Superior temporal gyrus (tissue), 1 donor: ENCODE measurements around the gene IRAK4.
"Not testable (repeated sequence)": the region's sequence is repeated elsewhere in the genome, so short reads cannot be mapped to it uniquely, and the experiment has no call there.

Source experiments
- DNase-seq: peaks from one replicate; pipeline ENCODE4 v3.0.0-alpha.2; 2016; ENCODE audit errors: extremely low spot score

Gene IRAK4

DNA sequence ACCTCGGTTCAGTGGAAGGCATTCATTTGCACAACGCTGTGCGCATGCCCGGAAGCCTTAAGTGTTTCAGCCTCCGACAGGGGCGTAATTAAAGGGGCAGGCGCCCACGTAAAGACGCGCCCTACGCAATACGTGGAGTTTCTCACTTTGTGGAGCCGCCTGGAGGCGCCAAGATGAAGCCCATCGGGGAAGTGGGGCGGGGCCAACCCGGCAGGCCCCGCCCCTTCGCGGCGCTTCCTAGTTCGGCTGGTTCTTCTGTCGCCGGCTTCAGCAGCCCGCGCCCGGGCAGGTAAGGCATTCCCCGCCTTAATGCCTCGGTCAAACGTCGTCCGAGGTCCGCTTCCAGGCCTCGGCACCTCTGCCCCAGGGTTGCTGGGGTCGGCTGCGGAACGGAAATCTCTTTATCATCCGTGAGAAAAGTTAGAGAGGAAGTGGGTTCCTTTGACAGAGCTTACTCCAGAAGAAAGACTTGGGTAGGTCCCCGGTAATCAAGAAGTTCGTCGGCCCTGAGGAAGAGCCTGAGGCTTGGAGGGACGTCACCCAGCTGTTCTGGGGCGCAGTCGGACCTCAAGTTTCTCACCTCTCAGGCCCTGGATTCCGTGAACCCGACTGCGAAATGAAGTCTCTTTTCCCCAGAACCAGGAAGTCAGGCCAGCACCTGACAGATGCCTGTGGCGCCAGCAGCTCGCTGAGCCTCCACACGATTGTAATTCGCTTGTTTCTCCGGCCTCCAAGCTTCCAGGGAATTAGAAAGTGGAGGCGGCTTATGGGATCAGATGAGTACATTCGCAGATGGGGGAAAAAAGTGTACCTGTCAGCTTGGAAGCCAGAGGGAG, at the start of gene IRAK4, which contains the start of gene PUS7L:
TSS of gene IRAK4 (plus strand) at position 224 of the 836 bp plus-strand sequence. CDS start 9,161 bp downstream, outside the sequence.
TSS of gene PUS7L (minus strand) at position 63 of the 836 bp plus-strand sequence. CDS start 3,545 bp downstream, outside the sequence.
- peak; percentile 97 for DNase-seq

DNA sequence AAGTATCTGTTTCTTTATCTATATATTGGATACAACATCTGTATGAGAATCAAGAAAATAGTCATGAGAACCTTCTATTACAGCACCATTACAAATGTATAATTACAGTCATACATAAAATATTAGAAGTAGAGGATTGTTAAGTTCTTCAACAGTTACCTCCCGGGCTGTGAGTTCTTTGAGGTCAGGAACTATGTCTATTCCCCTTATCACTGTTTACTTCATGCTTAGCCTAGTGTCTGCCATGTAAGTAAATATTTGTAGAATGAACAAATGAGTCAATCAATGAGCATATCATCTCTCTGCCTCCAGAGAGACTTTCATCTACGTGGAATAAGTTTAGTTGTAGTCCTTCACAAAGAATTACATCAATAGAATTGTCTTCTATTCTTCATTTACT, 47.4 kb upstream of the IRAK4 start:
- DNase-seq, result no peak

DNA sequence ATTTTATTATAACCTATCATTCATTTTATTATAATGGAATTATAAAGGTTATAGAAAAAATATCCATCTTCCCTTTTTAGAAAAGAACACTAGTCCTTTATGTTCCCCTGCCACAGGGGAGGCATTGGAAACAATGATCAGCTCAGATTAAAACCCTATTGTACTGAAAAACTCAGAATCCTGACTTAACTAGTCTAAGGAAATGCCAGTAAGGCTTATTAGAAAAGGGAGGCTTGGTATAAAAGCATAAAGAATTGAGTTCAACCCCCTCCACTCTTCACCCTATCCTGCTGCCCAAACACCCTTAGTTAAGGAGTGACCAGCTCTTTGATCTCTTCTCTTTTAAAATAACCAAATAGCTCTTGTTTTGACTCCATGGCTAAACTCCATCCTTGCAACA, 36.1 kb upstream of the IRAK4 start:
- no peak for DNase-seq

DNA sequence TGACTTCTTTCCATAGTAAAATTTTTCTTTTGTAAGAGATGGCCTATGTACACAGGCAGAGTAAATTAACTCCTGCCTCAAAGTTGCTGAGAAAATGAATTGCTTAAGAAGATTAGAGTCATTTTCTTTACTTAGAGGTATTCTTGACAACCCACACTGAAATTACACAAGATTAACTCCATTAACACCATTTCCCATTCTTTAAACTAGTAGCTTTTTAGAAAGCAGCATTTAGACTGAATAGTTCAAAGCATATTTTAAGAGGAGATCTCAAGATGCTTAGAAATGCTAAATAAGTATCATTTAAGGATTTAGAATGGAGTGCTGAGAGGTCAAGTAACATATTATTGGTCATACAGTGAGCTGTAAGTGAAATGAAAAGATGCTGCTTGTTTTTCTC, 35.6 kb upstream of the IRAK4 start:
- no peak for DNase-seq

DNA sequence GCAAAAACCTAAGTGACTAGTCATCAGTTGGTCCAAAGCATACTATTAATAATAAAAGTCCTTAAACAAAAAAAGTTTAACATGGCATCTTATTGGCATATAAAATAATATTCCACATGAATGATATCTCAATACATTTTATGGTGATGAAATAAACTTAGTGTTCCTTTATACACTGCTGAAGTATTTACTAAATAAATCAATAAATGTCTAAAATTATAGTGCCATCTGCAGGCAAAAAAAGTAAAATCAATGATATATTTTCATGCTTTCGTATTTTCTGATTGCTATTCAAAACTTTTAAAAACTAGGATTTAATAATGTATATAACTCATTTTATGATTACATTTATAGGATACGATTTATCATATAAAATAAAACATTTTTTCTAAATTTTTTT, 30.6 kb upstream of the IRAK4 start:
- DNase-seq, result peak; percentile 52

DNA sequence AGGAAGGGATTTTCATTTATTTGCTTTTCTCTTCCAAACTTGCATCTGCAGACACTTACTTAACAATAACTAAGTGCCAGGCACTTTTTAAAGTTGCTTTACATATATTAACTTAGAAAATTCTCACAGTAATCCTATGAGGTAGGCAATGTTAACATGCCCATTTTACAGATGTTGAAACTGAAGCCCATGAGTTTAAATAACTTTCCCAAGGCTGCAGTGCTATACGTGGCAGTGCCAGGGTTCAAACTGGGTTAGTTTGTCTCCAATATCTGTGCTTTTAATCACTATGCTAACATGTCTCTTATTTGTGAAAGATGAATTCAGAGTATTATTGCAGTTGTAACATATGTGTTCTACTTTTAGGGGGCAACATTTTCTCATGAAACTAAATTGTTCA, 30.1 kb upstream of the IRAK4 start:
- DNase-seq, result no peak

DNA sequence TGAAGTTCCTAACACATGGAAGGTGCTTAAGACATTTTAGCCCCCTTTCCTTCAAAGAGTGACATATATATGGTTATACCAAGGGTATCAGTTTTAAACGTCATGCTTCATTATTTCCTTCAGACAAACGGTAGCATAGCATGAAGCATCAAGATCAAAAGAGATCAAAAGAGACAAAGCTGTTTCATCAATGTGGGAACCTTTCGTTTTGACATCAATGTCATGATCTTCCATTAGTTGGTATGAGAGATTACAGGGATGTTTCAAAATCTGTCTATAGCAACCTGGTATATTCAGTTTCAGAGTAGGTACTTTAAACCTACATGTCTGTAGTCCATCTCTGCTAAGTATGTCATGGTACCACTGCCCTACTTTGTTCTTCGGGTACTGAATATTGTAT, 28.5 kb upstream of the IRAK4 start:
- no peak for DNase-seq

DNA sequence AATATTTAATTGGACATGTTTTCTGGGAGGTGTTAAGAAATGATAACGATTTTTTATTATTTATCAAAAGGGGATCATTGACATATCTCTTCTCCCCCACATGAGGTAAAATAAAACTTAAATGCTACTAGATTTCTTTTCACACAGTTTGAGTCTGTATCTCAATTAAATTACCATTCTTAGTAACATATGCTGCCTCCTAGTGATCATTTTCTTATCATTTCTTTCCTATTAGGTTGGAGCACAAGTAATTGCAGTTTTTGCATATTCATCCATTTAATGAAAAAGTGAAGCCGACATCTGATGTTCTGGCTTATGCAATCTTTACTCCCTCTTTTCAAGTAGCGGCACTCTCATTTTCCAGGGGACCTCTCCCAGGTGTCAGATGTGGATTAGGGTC, 25.1 kb upstream of the IRAK4 start:
- DNase-seq, result no peak

DNA sequence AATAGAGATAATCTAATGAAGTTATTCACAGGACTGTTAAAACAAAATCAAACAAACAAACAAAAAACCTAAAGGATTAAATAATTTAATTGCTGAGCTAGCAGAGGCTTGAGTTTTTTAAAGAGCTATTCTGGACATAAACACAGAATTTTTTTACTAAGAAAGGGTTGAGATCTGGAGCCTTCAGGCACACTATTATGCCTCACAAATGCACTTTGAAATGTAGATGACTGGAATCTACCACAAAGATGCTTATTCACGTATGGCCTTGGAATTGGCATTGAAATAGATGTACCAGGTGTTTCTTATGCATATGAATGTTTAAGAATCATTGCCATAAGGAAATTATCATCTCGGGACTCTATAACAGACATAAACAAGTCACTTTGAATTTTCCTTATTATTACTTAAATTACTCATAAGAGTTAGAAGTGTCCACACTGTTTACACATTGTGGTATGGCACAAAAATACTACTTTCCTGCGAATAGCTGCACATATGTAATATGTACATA, 21.8 kb upstream of the IRAK4 start:
- no peak for DNase-seq

DNA sequence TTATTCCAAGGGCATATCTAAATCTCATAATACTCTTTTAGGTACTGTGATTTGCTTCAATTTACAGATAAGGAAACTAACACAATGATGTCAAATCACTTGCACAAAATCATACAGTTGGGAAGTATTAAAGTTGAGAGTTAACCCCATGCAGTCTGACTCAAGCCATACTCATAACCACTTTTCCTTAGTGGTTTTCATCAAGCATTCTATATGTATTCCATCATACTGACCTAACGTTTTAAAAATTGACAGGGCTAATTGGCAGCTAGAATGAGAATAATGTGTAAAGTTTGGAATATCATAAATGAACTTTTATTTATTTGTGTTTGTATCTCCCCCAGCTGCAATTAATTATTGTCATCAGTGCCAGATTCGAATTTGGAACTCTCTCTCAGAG, 21.1 kb upstream of the IRAK4 start:
- DNase-seq, result no peak

DNA sequence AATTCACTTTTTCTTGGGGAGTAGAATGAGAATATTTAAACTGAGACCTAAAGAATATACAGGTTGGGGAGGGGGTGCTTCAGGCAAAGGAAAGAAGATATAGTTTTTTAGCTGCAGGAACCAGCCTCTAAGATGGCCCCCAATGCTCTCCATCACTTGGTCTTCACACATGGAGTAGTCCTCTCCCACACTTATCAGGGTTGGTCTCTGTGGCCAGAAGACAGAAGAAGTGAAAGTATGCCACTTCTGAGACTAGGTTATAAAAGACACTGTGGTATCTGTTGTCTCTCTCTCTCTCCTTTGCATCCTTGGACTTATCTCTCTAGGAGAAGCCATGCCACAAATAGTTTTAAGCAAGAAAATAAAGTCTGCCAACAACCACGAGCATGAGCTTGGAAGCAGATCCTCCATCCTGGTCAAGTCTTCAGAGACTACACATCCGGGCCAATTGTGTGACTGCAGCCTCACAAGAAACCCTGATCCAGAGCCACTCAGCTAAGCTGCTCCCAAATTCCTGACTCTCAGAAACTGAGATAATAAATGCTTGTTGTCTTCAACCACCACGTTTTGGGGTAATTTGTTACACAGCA, 18.1 kb upstream of the IRAK4 start:
- no peak for DNase-seq

DNA sequence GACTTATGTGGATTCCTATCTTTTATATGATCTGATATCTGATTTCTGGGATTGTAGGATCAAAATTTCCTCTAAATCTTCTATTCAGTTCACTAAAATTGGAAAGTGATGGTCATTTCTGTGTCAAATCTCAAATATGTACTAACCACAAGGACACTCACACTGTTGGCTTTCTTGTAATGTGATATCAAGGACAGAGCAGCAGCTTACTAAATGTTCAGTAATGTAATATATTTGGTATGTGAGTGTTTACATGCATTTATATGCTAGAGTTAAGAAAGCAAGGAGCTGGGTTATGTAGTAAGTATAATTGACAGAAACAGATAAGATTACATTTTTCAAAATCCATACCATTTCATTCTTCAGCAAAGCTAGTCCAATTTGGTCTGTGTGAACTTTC, 16.6 kb upstream of the IRAK4 start:
- DNase-seq, result no peak

DNA sequence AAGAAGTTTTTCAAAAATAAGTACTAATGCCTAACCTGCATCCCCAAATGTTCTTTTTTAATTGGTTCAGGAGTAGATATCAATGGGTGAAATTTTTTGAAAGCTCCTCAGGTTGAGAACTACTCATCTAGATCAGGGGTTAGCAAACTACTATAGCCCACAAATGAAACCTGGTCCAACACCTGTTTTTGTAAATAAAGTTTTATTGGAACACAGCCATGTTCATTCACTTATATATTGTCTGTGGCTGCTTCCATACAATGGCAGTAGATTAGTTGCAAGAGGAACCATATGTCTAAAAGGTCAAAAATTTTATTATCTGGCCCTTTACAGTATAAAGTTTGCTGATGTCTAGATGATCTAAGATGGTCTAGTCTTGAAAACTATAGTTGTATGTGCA, 13.9 kb upstream of the IRAK4 start:
- DNase-seq, result no peak

DNA sequence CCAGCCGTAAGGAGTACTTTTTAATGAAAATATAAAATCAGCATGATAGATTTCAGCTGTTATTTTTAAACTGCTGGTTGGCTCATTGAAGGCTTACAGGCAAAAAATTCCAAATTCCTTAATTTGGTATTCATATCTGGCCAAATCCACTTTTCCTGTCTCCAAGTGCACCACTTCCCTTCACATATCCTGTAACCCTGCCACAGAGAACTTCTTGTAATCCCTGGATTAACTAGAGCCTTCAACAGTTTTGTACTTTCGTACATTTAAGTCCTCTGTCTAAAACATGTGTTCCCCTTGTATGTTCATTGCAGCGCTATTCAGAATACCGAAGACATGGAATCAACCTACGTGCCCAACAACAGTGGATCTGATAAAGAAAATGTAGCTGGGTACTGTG, 9.7 kb upstream of the IRAK4 start:
- DNase-seq, result no peak

DNA sequence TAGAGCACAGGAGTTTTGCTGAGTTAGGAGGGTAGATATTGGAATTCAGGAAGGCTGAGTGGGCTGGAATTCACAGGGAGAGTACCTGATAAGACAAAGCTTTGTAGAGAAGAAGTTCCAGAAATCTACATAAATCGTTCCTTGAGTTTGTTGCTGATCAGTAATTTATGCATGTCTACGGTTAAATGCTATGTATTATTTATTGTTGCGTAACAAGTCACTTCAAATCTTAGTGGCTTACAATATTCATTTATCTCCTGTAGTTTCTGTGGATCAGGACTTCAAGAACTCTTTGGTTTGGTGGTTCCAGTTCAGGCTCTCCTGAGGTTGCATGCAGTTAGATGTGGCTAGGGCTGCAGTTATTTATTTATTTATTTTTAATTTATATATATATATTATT, 7.9 kb upstream of the IRAK4 start:
- DNase-seq, result no peak

DNA sequence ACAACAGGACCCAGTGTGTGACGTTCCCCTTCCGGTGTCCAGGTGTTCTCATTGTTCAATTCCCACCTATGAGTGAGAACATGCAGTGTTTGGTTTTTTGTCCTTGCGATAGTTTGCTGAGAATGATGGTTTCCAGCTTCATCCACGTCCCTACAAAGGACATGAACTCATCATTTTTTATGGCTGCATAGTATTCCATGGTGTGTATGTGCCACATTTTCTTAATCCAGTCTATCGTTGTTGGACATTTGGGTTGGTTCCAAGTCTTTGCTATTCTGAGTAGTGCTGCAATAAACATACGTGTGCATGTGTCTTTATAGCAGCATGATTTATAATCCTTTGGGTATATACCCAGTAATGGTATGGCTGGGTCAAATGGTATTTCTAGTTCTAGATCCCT, 7.4 kb upstream of the IRAK4 start:
- DNase-seq, result not testable (repeated sequence)

DNA sequence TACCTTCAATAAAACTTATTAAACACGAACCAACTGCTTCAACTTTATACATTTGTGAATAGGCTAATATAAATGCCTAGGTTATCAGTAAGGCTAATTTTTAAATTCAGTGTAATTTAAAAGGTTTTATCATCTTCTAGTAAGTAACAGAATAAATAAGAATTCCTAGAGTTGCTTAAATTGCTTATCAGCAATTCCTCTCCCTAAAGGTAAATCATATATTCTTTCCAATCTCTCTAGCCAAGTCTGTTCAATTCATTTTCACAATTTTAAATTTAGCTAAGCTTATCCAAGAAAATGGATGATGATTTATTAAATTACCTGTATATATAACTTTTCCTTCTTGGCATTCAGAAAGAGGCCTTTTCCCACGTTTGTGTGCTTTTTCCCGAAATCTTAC, 4.7 kb upstream of the IRAK4 start:
- DNase-seq, result no peak

DNA sequence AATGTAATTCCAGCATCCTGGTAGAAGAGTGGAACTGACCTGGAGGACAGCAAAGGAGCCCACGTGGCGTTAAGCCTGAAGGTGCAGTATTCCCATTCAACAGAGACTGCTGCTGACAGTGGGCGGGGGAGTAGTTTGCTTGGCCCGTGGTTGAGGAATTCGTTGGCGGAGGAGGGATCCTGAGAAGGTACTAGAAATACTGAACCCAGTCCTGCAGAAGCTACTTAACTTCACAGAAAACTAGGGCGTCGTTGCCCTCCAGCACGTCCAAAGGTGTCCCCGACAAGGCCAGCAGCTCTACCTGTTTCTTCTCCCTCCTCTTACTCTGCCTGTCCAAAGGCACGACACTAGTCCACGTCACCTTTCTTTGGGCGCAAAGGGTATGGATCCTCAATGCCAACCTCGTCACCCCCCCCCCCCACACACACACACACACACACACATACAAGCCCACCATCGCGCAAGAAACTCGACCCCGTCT, 464 bp upstream of the IRAK4 start:
- peak; percentile 62 for DNase-seq

DNA sequence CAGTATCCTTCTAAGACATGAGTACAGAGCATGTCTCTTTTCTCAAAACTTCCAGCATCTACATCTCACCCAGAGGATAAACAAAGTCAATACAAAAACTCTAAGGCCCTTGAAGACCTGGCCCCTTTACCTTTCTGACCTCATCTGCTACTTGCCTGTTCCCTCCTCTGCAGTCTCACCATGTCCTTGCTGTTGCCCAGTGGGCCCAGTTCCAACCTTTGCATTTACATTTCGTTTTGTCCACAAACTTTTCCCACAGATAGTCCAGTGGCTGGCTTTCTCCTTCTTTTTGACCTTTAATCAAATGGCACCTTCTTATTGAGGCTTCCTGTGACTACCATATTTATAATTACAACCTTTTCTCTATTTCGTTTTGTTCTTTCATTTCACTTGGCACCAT, 1.6 kb downstream of the IRAK4 start:
- DNase-seq, result no peak

DNA sequence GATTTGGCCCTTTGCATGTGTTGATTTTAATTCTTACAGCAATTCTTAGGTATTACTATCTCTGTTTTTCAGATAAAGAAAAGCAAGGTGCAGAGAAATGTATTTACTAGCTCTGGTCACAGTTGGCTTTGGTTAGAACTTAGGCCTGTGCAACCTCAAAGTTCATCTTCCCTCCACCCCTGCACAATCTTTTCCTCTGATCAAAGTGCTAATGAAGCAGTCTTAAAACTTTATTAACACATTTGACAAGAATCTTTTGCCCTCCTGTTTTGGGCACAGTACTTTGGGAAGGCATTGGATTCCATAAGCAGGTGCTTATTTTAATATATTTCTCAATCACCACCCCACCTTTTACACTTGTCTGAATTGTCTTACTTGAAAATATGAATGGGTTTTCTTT, 2.7 kb downstream of the IRAK4 start:
- DNase-seq, result no peak

DNA sequence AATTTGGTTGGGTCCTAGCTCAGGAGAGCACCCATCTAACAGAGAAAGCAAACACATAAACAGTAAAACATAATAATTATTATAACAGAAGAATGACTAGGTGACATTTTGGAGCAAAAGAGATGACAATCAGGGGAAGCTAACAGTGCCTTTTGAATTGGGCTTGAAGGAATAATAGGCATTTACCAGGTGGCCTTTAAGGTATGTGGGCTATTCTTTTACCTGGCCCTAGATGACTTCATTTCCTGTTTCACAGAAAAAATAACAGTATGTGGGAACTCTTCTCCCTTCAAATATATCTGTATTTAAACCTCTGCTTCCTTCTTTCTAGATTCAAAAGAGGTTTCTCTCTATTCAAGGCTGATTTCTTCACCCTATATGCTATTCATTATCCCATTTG, 3.8 kb downstream of the IRAK4 start:
- DNase-seq, result no peak

DNA sequence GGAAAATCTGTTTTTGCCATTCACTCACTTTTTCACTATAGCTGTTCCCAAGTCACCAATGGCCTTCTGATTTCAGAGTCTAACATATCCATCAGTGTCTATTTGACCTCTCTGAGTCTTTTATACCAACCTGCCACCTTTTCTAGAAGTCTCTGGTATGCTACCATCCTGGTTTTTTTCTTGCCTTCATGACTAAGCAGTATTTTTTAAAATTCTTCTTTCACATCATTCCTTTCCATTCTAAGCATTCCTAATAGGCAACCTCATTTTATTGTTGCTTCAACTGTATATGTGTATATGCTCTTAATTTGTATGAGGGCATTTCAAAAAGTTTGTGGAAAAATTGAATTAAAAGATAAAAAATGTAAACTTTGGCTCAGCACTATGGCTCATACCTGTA, 5.0 kb downstream of the IRAK4 start:
- no peak for DNase-seq

DNA sequence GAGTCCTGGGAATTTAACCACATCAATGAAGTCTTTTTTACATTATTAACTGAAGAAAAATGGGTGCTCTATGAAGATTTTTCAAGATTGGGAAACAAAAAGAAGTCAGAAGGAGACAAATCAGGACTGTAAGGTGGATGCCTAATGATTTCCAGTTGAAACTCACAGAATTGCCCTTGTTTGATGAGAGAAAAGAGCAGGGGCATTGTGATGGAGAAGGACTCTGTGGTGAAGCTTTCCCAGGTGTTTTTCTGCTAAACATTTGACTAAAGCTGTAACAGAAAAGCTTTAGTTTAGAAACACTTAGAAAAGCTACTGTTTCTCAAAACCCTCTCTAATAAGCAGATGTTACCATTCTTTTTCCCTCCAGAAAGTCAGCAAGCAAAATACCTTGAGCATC, 5.8 kb downstream of the IRAK4 start:
- DNase-seq, result no peak
